Muscle layer of colon (tissue), 2 donors: ENCODE data around the gene STT3A.
A peak's percentile ranks its signal among the peaks of the same experiment; 100 is the strongest.
"Not testable (repeated sequence)": the region's sequence is repeated elsewhere in the genome, so short reads cannot be mapped to it uniquely, and the experiment has no call there.

Experiments used
- H3K27ac ChIP-seq: one replicate; pipeline ENCODE4 v1.7.0; 2013; ENCODE audit warnings: low read depth, mild to moderate bottlenecking, low read length, moderate library complexity
- H3K27me3 ChIP-seq, 2 donors: one replicate each; pipeline ENCODE4 v1.7.0; 2013; ENCODE audit warnings: low read length in 2 of 2, mild to moderate bottlenecking in 2 of 2; ENCODE audit not compliant: insufficient read depth in 2 of 2, control insufficient read depth in 1 of 2
- H3K36me3 ChIP-seq: one replicate; pipeline ENCODE4 v1.7.0; 2013; ENCODE audit warnings: mild to moderate bottlenecking, low read length; ENCODE audit not compliant: insufficient read depth
- H3K4me1 ChIP-seq: one replicate; pipeline ENCODE4 v1.7.0; 2013; ENCODE audit warnings: mild to moderate bottlenecking, low read length; ENCODE audit not compliant: insufficient read depth
- H3K4me3 ChIP-seq, 2 donors: one replicate each; pipeline ENCODE4 v1.7.0; 2013; ENCODE audit warnings: low read length in 2 of 2, low read depth in 1 of 2, mild to moderate bottlenecking in 1 of 2, moderate library complexity in 1 of 2
- H3K9ac ChIP-seq: one replicate; pipeline ENCODE4 v1.7.0; 2013; ENCODE audit warnings: low read length
- H3K9me3 ChIP-seq: one replicate; pipeline ENCODE4 v1.7.0; 2013; ENCODE audit warnings: mild to moderate bottlenecking, low read length
- donor health status: abdominal sarcoma.
- donor health status: Adenocarcinoma of cecum.

Gene STT3A

GRCh38 chr11:125568970-125569914, 23.4 kb upstream of the STT3A start, which contains the start of gene EI24:
Gene EI24, plus strand, starts transcription at chr11:125569477. Its CDS starts 3,051 bp downstream, at chr11:125572528.
- Histone ChIP-seq H3K9me3 (no peaks in the 10 kb centered on the region), H3K4me3 (peak within 1 kb of the TSS; percentile 75 to 89), H3K27ac (peak within 1 kb of the TSS; percentile 84), H3K4me1 (peaks cover 13% of the 10 kb centered on the region), H3K27me3 (no peaks in the 10 kb centered on the region), H3K36me3 (peaks cover 15% of the 10 kb centered on the region), H3K9ac (peak within 1 kb of the TSS; percentile 97)

- peak overlapping the region; percentile 97 for H3K9ac ChIP-seq
- peak overlapping the region; percentile 84 for H3K27ac ChIP-seq
- no peaks in the 10 kb centered on the region for H3K9me3 ChIP-seq
- H3K4me3 ChIP-seq = peak overlapping the region; percentile 75 to 89
- H3K27me3 ChIP-seq = no peaks in the 10 kb centered on the region
- H3K4me1 ChIP-seq = peaks cover 13% of the 10 kb centered on the region
- H3K36me3 ChIP-seq = peaks cover 22% of the 10 kb centered on the region
Observed at GRCh38 chr11:125569915-125570621, 22.6 kb upstream of the STT3A start.

- Histone ChIP-seq H3K4me1 (peaks cover 13% of the 10 kb centered on the region), H3K9me3 (no peaks in the 10 kb centered on the region), H3K36me3 (peaks cover 31% of the 10 kb centered on the region), H3K27ac (no peak overlapping the region), H3K27me3 (no peaks in the 10 kb centered on the region), H3K9ac (no peak overlapping the region), H3K4me3 (no peak overlapping the region)
Observed at GRCh38 chr11:125570952-125571351, 21.7 kb upstream of the STT3A start.

- Histone ChIP-seq H3K9ac (no peak overlapping the region), H3K4me1 (peaks cover 13% of the 10 kb centered on the region), H3K27ac (no peak overlapping the region), H3K9me3 (no peaks in the 10 kb centered on the region), H3K36me3 (peaks cover 46% of the 10 kb centered on the region), H3K27me3 (no peaks in the 10 kb centered on the region), H3K4me3 (no peak overlapping the region)
Observed at GRCh38 chr11:125572916-125573315, 19.7 kb upstream of the STT3A start.

- not testable (repeated sequence) for H3K27me3 ChIP-seq, H3K4me1 ChIP-seq, H3K27ac ChIP-seq, H3K4me3 ChIP-seq, H3K9me3 ChIP-seq, H3K9ac ChIP-seq
- peaks cover 66% of the 10 kb centered on the region for H3K36me3 ChIP-seq
Observed at GRCh38 chr11:125577181-125577580, 15.5 kb upstream of the STT3A start.

- no peak overlapping the region for H3K4me3 ChIP-seq
- no peaks in the 10 kb centered on the region for H3K4me1 ChIP-seq
- no peaks in the 10 kb centered on the region for H3K27me3 ChIP-seq
- H3K36me3 ChIP-seq = peaks cover 67% of the 10 kb centered on the region
- no peaks in the 10 kb centered on the region for H3K9me3 ChIP-seq
- H3K9ac ChIP-seq = no peak overlapping the region
- H3K27ac ChIP-seq = no peak overlapping the region
Observed at GRCh38 chr11:125578783-125579182, 13.9 kb upstream of the STT3A start.

- Histone ChIP-seq H3K4me1 (no peaks in the 10 kb centered on the region), H3K36me3 (peaks cover 62% of the 10 kb centered on the region), H3K9me3 (no peaks in the 10 kb centered on the region), H3K4me3 (no peak overlapping the region), H3K27ac (no peak overlapping the region), H3K27me3 (no peaks in the 10 kb centered on the region), H3K9ac (no peak overlapping the region)
Observed at GRCh38 chr11:125579811-125580210, 12.8 kb upstream of the STT3A start.

GRCh38 chr11:125583496-125583895, 9.2 kb upstream of the STT3A start:
- Histone ChIP-seq H3K27me3 (no peaks in the 10 kb centered on the region), H3K9ac (no peak overlapping the region), H3K4me3 (no peak overlapping the region), H3K27ac (no peak overlapping the region), H3K9me3 (no peaks in the 10 kb centered on the region), H3K36me3 (peaks cover 31% of the 10 kb centered on the region), H3K4me1 (no peaks in the 10 kb centered on the region)

GRCh38 chr11:125585487-125585886, 7.2 kb upstream of the STT3A start:
- Histone ChIP-seq H3K36me3 (peaks cover 16% of the 10 kb centered on the region), H3K27ac (no peak overlapping the region), H3K9me3 (no peaks in the 10 kb centered on the region), H3K4me1 (no peaks in the 10 kb centered on the region), H3K4me3 (no peak overlapping the region), H3K27me3 (no peaks in the 10 kb centered on the region), H3K9ac (no peak overlapping the region)

- no peak overlapping the region for H3K27ac ChIP-seq
Observed at GRCh38 chr11:125586623-125587022, 6.0 kb upstream of the STT3A start.

GRCh38 chr11:125587480-125587879, 5.2 kb upstream of the STT3A start:
- Histone ChIP-seq H3K9me3 (no peaks in the 10 kb centered on the region), H3K36me3 (peaks cover 16% of the 10 kb centered on the region), H3K9ac (no peak overlapping the region), H3K4me1 (no peaks in the 10 kb centered on the region), H3K27ac (no peak overlapping the region), H3K27me3 (no peaks in the 10 kb centered on the region), H3K4me3 (no peak overlapping the region)

More at GRCh38 chr11:125586623-125587022, 6.0 kb upstream of the STT3A start:
- H3K9me3 ChIP-seq = no peaks in the 10 kb centered on the region
- no peak overlapping the region for H3K4me3 ChIP-seq
- no peaks in the 10 kb centered on the region for H3K27me3 ChIP-seq
- H3K9ac ChIP-seq = no peak overlapping the region
- H3K36me3 ChIP-seq = peaks cover 16% of the 10 kb centered on the region
- H3K4me1 ChIP-seq = no peaks in the 10 kb centered on the region
